A673 (cell line): ENCODE results near the gene SPATC1L. TPM values are rescaled to one million over a fixed set of nuclear protein-coding genes. Genes with fewer than 3 reads are reported as not detected.

ENCODE experiments used
- BruUV-seq: library from RNA; stranded (reverse); fragments of 400-500 nt; replicated peaks from 2 replicates; lab custom pipeline; 2021; lab: Mats Ljungman, UMichigan
- CTCF ChIA-PET: fragments of 300-600 bp; sonication (Branson Sonifier 250); formaldehyde crosslinking; loops from one replicate; lab custom pipeline; 2022; ENCODE audit warnings: antibody characterized with exemption; lab: Charles Lee
- POLR2A ChIA-PET: fragments of 300-600 bp; sonication (Branson Sonifier 250); formaldehyde crosslinking; loops from one replicate; lab custom pipeline; 2022; ENCODE audit warnings: antibody characterized with exemption; ENCODE audit not compliant: low non-redundant PET; lab: Charles Lee
- DNase-seq: peaks from one replicate; pipeline ENCODE4 v3.0.0-alpha.2; 2015; ENCODE audit warnings: low spot score
- H3K27ac ChIP-seq: fragments of 200-600 bp; sonication (generic); 2 replicates; pipeline ENCODE4 v1.5.1; 2016; ENCODE audit warnings: mixed run types, low read depth, mild to moderate bottlenecking, mixed read lengths, antibody characterized with exemption, low read length; ENCODE audit not compliant: poor library complexity, severe bottlenecking
- H3K27me3 ChIP-seq: fragments of 200-600 bp; sonication (generic); replicated peaks from 2 replicates; pipeline ENCODE4 v1.6.1; 2017; ENCODE audit warnings: mixed run types, low read depth, mild to moderate bottlenecking, mixed read lengths, antibody characterized with exemption, low read length; ENCODE audit not compliant: insufficient read depth, poor library complexity
- H3K36me3 ChIP-seq: fragments of 200-600 bp; sonication (generic); 2 replicates; pipeline ENCODE4 v1.6.1; 2016; ENCODE audit warnings: mixed run types, mild to moderate bottlenecking, mixed read lengths, antibody characterized with exemption, low read length; ENCODE audit not compliant: insufficient read depth, poor library complexity, severe bottlenecking
- H3K4me1 ChIP-seq: fragments of 200-600 bp; sonication (generic); 2 replicates; pipeline ENCODE4 v1.6.1; 2017; ENCODE audit warnings: mixed run types, mild to moderate bottlenecking, mixed read lengths, antibody characterized with exemption, low read length; ENCODE audit not compliant: insufficient read depth, poor library complexity, severe bottlenecking
- H3K4me3 ChIP-seq: fragments of 200-600 bp; sonication (generic); 2 replicates; pipeline ENCODE4 v1.5.1; 2016; ENCODE audit warnings: low read depth, mixed run types, mild to moderate bottlenecking, mixed read lengths, low read length; ENCODE audit not compliant: poor library complexity, severe bottlenecking
- H3K9me3 ChIP-seq: fragments of 200-600 bp; sonication (generic); 2 replicates; pipeline ENCODE4 v1.6.1; 2016; ENCODE audit warnings: mixed run types, low read depth, mild to moderate bottlenecking, mixed read lengths, antibody characterized with exemption, low read length; ENCODE audit not compliant: poor library complexity, severe bottlenecking
- CTCF ChIP-seq: fragments of 300-800, 200-600 bp; sonication (generic); conservative IDR thresholded peaks from 2 replicates; pipeline ENCODE4 v1.5.1; 2017; ENCODE audit warnings: low read depth, mild to moderate bottlenecking, antibody characterized with exemption, low read length, moderate library complexity, mixed read lengths
- EZH2 ChIP-seq: fragments of 200-600 bp; sonication (generic); IDR thresholded peaks from 2 replicates; pipeline ENCODE4 v1.6.1; 2017; ENCODE audit warnings: borderline replicate concordance, low read depth, mild to moderate bottlenecking, mixed read lengths, antibody characterized with exemption, low read length; ENCODE audit not compliant: poor library complexity, severe bottlenecking
- intact Hi-C: fragments of 100-400 bp; cut with micrococcal nuclease; formaldehyde crosslinking; loops from one replicate; pipeline ENCODE4 v1.10.0; 2022; ENCODE audit not compliant: unreplicated experiment
- total RNA-seq: library from RNA; stranded (reverse); gene quantifications from 2 replicates; pipeline ENCODE4 v1.2.3, GENCODE V29; 2021

Gene SPATC1L
- total RNA-seq, 1 experiment from 2014 or later, result 30.9 TPM

- POLR2A ChIA-PET, result no interaction called here
- CTCF ChIA-PET, result no interaction called here
- no peaks in the 10 kb centered on the region for H3K9me3 ChIP-seq
- no peaks in the 10 kb centered on the region for H3K4me1 ChIP-seq
- no peak overlapping the region for H3K27ac ChIP-seq
- H3K4me3 ChIP-seq, result no peak overlapping the region
- H3K27me3 ChIP-seq, result no peaks in the 10 kb centered on the region
- no peak for DNase-seq
- intact Hi-C loops, result no loop called here
- no TSS peak for BruUV-seq
- peaks cover 75% of the 10 kb centered on the region for H3K36me3 ChIP-seq
- TF ChIP-seq EZH2, result no peak
- no peak for TF ChIP-seq CTCF
Measured at GRCh38 chr21:46207920-46208591, 23.8 kb upstream of the SPATC1L start.

GRCh38 chr21:46207006-46207919 is 23.0 kb upstream of the SPATC1L start:
- H3K4me3 ChIP-seq, result no peak overlapping the region
- H3K27ac ChIP-seq, result no peak overlapping the region
- ChIA-PET POLR2A (no interaction called here), CTCF (no interaction called here)
- no peaks in the 10 kb centered on the region for H3K4me1 ChIP-seq
- no peaks in the 10 kb centered on the region for H3K27me3 ChIP-seq
- DNase-seq, result no peak
- TF ChIP-seq EZH2 (no peak), CTCF (no peak)
- no peaks in the 10 kb centered on the region for H3K9me3 ChIP-seq
- no TSS peak for BruUV-seq
- H3K36me3 ChIP-seq, result peaks cover 76% of the 10 kb centered on the region
- intact Hi-C loops, result no loop called here

- H3K27ac ChIP-seq, result no peak overlapping the region
- peaks cover 74% of the 10 kb centered on the region for H3K36me3 ChIP-seq
- no peaks in the 10 kb centered on the region for H3K27me3 ChIP-seq
- intact Hi-C loops, result no loop called here
- no peak for TF ChIP-seq EZH2
- no peak for TF ChIP-seq CTCF
- BruUV-seq, result no TSS peak
- no peak overlapping the region for H3K4me3 ChIP-seq
- POLR2A ChIA-PET, result no interaction called here
- no peak for DNase-seq
- CTCF ChIA-PET, result no interaction called here
- H3K9me3 ChIP-seq, result no peaks in the 10 kb centered on the region
- H3K4me1 ChIP-seq, result no peaks in the 10 kb centered on the region
Measured at GRCh38 chr21:46206163-46207005, 22.1 kb upstream of the SPATC1L start.
